GM10266 (cell line): Measurements from ENCODE around the gene CELF6.

Experiments used
- DNase-seq: peaks from one replicate; pipeline ENCODE4 v3.0.0; 2012; ENCODE audit errors: extremely low spot score
- CTCF ChIP-seq: IDR thresholded peaks from 2 replicates; pipeline ENCODE4 v1.5.1; 2012; ENCODE audit warnings: mild to moderate bottlenecking, low read depth; ENCODE audit not compliant: control insufficient read depth, insufficient read depth; ENCODE audit errors: missing control alignments

CELF6 gene

GRCh38 chr15:72249142-72249810, 70.7 kb downstream of the CELF6 start:
- no peak for TF ChIP-seq CTCF
- no peak for DNase-seq

- TF ChIP-seq CTCF, result no peak
Measured at GRCh38 chr15:72248514-72248913, 71.4 kb downstream of the CELF6 start.

GRCh38 chr15:72242775-72243370, 77.1 kb downstream of the CELF6 start:
- no peak for TF ChIP-seq CTCF
- no peak for DNase-seq

More at GRCh38 chr15:72248514-72248913, 71.4 kb downstream of the CELF6 start:
- DNase-seq, result no peak

- DNase-seq, result no peak
- TF ChIP-seq CTCF, result no peak
Measured at GRCh38 chr15:72239652-72240051, 80.3 kb downstream of the CELF6 start.

GRCh38 chr15:72238586-72238985, 81.4 kb downstream of the CELF6 start:
- TF ChIP-seq CTCF, result no peak

GRCh38 chr15:72237853-72238224, 82.1 kb downstream of the CELF6 start:
- no peak for TF ChIP-seq CTCF
- DNase-seq, result no peak

More at GRCh38 chr15:72238586-72238985, 81.4 kb downstream of the CELF6 start:
- DNase-seq, result no peak
